Stimulated activated CD4-positive, alpha-beta T cell treated with anti-CD3 and anti-CD28 coated beads, Interleukin-2, amount 100 ng/mL, for 24 hours (primary cell): Measurements from ENCODE around the gene SSTR3.

Experiments
- DNase-seq, 2 donors: peaks; one replicate each; pipeline ENCODE4 v3.0.0-alpha.2; 2020

The SSTR3 gene

DNA sequence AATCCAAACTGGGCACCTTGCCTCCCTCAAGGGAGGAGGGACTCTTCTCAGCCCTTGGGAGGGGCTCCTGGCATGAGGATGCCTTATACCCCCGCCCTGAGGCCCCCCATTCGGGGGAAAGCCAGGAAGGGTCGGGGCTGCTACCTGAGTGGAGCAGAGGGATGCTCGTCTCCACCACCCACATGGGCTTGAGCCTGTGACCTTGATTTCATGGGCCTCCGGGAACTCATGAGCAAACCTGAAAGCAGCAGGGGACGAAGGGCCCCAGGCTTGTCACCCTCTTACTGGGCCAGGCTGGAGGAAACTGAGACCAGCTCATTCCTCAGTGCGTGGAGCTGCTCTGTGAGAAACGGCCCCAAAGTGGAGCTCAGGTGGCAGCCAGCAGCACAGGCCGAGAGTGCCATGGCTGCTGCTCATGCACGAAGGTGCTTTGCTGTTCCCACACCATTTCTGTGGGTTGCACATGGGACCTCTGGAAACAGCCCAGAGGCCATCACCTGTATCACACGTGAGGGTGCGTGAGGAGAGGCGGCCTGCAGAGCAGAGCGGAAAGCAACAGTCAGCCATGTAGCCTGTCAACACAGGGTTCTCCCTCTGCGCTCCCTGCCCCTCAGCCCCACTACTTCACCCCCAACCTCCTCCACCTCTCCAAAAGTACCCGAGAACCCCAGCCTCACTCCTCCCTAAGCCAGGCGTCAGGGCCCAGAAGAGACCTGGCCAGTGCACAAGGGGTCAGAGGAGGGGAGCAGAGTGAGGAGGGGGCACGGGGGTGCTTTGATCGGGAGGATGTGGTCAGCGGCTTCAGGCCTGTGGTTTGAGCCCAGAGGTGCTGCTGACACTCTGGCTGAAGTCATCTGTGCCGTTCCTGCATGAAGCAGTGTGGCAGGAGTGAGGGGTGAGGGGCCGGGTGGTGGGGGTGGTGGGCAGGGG lies 48.4 kb downstream of the SSTR3 start:
- DNase-seq = peak; percentile 70 to 78

DNA sequence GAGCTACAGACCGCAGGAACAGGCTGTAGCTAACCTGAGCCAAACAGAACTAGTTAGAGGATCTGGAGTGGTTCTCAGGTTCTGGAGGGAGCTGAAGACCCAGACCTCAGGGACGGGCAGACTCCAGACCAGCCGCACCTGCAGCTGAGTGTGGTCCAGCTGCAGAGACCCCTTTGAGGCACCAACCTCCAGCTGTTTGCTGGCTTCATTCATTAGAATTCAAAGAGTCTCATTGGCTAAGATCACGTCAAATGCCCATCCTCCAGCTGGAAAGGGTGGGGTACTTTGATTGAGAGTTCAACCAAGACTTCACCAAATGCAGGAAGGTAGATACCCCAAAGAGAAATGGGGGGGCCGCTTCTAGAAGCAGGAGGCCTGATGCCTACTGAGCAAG lies 49.2 kb downstream of the SSTR3 start:
- DNase-seq = no peak

GRCh38 chr22:37162221-37163095 lies 49.8 kb downstream of the SSTR3 start:
- peak; percentile 75 to 81 for DNase-seq

DNA sequence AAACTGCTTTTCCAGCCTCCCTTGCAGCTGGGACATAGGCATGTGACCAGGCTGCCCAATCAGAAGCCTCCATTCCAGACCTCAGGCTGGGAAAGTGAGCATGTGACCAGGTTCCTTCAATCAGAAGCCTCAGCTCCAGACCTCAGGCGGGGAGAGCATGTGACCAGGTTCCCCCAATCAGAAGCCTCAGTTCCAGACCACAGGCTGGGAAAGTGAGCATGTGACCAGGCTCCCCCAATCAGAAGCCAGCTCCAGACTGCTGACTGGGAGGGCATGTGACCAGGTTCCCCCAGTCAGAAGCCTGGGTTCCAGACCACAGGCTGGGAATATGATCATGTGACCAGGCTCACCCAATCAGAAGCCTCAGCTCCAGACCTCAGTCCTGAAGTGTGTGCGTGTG lies 50.8 kb downstream of the SSTR3 start:
- no peak for DNase-seq

- no peak for DNase-seq
Measured at GRCh38 chr22:37160027-37160426, 52.2 kb downstream of the SSTR3 start.

- no peak for DNase-seq
Measured at GRCh38 chr22:37158963-37159290, 53.4 kb downstream of the SSTR3 start.

- no peak for DNase-seq
Measured at GRCh38 chr22:37157516-37158285, 54.6 kb downstream of the SSTR3 start.

DNA sequence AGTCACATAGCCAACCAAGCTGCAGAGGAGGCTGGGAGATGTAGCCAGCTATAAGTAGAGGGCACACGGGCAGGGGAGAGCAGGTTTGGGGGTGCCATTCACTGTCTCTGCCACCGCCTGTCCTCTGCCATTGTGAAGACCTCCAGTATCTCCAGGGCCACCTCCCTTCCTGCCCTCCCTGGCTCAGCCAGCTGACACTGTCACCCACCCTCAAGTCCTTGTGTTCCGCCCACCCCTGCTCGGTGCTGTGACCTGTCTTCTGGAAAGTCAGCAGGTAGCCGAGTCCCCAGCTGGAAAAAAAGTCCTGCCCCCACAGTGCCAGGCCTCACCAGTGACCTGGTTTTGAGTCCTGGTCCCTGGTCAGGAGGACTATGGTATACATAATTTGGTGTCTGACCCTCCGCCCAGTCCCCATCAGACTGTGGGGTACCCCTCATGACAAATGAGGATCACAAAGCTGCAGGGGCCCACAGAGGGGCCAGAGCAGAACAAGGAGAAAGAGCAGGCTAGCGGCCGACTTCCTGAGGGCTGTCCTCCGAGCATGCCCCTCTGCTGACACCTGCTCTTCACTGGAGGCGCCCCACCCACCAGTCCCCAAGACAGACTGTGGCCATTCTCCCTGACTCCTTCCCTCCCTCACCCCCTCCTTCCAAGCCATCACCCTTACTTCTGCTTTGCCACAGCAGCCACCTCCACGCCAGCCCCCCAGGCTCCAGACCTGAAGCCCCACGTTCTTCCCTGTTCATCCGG lies 55.4 kb downstream of the SSTR3 start:
- no peak for DNase-seq

GRCh38 chr22:37155971-37156370 lies 56.3 kb downstream of the SSTR3 start:
- DNase-seq = no peak

DNA sequence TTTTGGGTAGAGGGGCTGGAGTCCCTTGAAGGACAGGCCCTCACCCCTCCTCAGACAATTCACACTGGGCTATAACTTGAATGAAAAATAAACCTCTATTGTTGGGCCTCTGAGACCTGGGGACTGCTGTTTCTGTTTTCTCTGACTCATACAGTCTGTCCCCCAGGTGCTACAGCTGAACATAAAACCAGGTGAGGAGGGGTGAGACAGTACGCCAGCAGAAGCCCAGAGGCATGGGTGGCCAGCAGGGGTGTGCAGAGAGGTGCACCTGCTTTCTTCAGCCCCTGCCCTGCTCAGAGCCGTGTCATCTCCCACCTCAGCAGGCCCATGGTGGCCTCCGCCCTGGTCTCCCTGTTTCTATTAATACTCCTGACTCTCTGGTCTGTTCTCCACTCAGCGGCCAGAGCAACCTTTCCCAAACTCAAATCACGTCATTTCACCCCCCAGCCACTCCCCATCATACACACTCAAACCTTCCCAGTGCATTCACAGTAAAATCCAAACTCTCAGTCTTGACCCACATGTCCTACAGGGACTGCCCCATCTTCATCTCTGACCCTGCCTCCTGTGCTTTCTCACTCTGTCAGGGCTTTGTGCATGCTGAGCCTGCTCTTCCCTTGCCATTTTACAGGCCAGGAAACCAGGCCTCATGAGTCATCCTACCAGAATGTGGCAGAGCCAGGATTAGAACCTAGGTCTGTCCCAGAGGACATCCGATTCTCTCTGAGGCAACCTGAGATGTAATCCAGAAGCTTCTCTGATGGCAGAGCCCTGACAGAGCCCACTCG lies 57.2 kb downstream of the SSTR3 start:
- DNase-seq = no peak
